Activated gamma-delta T cell treated with anti-CD3 and anti-CD28 coated beads, Interleukin-2, amount 50 U/mL, for 16 hours (primary cell): ENCODE results near the gene TMC8.

Experiments
- DNase-seq: peaks from one replicate; pipeline ENCODE4 v3.0.0-alpha.2; 2020; ENCODE audit warnings: low read depth

TMC8 gene

DNA sequence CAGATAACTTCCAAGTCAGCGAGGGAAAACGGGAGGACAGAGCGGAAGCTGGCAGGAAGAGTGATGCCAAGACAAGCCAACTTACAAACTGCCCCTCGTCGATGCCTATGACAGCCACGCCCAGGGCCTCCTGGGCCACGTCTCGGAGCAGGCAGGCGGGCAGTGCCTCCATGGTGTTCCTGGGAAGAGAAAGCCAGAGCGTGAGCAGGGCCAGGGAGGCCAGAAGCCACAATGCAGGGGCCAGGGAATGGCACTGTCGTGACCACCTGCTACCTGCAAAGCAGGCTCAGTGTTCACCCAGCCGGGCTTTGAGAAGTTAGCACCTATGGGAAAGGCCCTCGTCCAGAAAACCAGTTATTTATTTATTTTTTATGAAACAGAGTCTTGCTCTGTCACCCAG, 51.9 kb downstream of the TMC8 start:
- no peak for DNase-seq

DNA sequence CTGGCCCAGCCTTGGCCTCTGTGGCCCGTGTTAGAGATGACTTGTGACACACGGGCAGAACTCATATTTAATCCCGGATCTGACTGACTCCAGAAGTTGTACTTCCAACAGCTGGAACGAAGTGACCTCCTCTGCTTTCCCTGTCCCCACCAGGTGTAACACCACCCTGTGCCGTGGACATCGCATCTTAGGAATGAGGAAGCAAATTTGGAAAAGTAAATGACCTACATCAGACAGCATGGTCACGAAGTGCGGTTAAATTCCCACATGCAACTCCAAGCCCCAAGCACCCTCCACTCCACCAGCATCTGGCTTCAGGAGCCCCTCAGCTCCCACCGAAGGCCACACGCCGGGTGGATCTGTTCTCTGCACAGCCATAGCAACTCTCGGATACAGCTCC, 53.3 kb downstream of the TMC8 start:
- no peak for DNase-seq

DNA sequence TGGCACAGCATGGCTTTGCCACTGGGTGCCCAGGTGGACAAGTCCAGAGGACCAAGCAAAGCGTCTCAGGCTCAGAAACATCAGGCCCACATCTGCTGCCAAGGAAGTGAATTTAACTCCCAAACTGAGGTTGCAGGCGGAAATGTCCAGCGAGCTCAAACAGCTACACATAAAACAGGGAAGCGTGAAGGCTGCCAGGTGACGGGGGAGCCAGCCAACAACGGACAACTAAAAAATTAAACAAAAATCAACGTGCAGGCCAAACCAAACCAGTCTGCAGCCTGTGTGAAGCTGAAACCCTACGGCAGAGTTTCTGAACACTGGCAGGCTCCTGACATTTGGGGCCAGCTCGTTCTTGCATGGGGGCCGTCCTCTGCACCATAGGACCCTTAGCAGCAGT, 53.8 kb downstream of the TMC8 start:
- DNase-seq = no peak

DNA sequence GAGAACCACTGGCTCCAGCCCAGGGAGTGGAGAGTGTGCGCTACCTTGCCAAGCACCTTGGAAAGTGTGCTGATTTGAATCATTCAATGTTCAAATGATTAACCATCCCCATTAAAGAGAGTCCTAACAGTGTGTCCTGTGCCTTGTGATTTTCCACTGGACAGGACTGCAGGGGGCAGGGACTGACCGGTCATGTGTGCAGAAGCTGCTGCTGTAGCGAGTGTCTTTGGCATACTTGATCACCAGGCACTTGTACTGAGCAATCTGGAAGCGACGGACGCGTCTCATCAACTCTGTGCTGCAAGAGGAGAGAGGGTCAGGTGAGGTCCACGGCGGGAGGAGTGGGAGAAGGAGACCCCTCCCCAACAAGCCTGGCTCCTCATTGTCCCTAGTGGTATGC, 54.3 kb downstream of the TMC8 start:
- no peak for DNase-seq

DNA sequence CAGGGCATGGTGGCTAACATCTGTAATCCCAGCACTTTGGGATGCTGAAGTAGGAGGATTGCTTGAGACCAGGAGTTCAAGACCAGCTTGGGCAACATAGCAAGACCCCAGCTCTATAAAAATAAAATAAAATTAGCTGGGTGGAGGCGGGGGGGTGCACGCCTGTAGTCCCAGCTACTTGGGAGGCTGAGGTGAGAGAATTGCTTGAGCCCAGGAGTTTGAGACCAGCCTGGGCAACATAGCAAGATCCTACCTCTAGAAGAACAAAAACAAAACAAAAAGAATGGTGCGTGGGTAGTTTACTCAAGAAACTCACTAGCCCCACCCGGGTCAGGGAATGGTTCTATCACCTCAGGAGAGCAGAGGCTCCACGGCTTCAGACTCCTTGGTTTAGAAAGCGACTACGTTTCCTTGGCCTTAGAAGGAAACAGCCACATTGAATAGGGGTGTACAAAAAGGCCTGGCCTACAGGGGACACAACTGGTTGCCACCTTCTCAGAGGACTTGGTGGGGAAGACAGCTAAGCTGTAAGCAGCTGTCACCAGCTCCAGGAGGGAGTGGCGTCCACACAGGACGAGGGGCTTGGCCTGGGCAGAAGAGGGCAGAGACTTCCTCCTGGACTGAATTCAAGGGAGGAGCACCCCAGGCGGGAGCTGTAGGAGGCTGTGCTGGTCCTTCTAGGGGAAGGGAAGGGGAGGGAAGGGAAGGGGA, 55.6 kb downstream of the TMC8 start:
- no peak for DNase-seq

DNA sequence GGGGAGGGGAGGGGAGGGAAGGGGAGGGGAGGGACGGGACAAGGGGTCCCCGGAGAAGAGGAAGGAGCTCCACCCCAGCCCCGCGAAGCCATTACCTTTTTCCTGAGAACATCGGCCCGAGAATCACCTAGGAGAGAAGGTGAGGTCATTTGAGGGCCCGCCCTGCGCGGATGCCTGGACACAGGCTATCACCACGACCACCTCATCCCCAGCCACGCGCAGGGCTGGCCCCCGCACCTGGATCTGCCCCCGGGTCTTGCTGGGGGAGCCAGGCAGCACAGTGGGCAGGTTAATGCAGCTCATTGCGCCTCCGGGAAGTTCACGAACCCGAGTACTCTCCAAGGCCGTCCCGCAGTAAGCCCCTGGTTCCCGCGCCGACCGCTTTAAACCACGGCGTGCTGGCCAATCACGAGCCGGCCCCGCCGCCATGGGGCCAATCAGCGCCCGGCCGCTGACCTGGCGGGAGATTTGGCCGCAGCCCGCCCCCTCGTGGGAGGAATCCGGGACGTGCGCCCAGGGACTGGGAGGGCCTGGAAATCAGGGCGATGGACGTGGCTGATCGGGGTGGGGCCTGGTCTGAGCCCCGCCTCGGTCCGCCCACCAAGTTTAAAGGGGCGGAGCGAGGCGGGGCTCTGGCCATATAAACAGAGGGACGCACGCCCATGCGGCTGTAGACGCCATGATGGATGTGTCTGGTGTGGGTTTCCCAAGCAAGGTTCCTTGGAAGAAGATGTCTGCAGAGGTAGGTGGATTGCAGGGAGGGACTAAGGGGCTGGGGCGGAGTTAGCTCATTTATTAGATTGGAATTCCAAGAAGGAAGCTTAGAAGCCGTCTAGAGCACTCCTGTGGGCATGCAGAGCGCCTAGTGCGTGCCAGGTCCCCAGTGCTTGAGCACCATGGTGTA, 56.4 kb downstream of the TMC8 start, which contains the start of the genes AFMID and TK1:
AFMID (plus strand) TSS at position 671 of the 904 bp plus-strand sequence; CDS start at position 680, 9 bp downstream.
TK1 (minus strand) TSS at position 361 of the 904 bp plus-strand sequence; CDS start at position 303, 58 bp downstream.
- DNase-seq = peak; percentile 62
